Fibroblast of skin of back (primary cell): Measurements from ENCODE around the gene CILP. TPM values are rescaled to one million over a fixed set of nuclear protein-coding genes. Genes with fewer than 3 reads are reported as not detected.
"Not testable (repeated sequence)": the region's sequence is repeated elsewhere in the genome, so short reads cannot be mapped to it uniquely, and the experiment has no call there.

ENCODE experiments used
- DNase-seq: peaks from one replicate; pipeline ENCODE4 v3.0.0-alpha.2; 2013
- polyA plus RNA-seq, 2 experiments: library from polyadenylated mRNA; unstranded; fragments of 120-200 nt; gene quantifications; one replicate each; pipeline ENCODE4 v1.2.1, GENCODE V29; 2013; ENCODE audit not compliant: insufficient read length in 2 of 2

CILP gene
- 0.18 TPM for polyA plus RNA-seq (2013, experiment 1 of 2; ENCODE audit: insufficient read length)
- polyA plus RNA-seq (2013, experiment 2 of 2; ENCODE audit: insufficient read length): 0.54 TPM

DNA sequence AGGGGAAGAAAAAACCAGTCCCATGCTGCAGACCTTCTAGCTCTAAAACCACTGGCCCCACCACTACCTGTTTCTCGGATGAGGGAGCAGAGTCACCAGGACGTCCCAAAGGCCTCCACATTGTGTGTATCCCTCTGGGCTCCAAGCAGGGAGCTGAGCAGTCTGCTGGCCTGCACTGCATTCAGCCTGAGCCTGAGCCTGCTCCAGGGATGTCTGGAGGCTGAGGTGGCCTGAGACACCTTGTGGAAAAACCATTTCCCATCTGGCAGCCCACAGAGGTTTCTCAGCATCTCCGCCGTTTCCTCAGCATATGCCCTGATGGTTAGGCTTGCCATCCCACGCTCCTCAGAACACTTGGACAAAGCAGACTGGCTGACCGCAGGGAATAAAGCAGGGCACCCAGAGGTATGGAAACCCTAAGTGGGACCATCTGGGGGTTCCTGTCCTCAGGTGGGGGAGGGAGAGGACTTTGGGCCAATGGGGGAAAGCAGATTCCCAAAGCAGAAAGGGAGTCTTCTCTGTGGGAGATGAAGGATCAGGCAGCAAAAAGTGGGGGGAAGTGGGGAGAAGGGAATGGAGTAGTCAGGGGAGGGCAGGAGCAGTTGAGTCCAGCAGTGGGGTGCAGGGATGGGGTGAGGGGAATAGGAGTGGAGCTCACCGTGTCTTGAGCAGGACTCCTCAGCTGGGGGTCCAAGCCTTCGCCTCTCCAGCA lies at the start of gene CILP:
CILP (minus strand) TSS at position 704 of the 712 bp plus-strand sequence. CDS start 1,718 bp downstream, outside the sequence.
- DNase-seq: no peak

DNA sequence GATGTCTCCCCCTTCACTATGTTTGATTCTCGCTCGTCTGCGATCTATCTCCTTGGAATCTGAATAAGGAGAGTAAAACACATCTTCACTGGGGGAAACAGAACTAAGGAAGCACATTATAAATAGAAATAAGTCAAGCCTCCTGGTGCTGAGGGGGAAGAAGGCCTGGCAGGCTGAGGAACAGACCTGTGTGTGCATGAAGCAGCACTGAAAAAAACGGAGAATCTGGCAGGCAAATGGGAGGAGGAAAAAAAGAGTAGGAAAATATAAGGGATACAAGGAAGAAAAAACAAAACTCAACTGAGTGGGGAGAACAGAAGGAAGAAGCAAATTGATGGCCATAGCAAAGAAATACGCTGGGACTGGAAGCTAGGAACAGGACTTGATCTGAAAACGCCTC lies 49.7 kb upstream of the CILP start:
- DNase-seq: no peak

DNA sequence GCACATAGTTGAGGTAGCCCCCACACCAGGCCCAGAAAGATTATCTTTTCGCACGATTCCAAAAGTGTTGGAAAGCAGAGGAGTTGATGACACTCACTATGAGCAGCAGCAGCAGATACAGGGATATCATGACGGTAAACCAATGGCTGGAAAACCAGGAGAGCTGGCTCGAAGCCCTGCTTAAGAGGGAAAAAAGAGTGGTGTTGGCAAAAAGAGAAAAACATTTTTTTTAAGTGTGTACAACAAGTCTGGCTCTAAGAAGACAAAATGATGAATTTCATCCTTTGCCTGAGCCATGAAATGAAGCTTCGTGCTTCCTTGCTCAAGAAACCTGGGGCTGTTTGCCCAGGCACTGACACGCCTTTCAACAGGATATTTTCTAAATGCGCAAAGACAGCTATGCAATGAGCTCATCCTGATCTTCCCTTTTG lies 48.1 kb upstream of the CILP start:
- DNase-seq: no peak

GRCh38 chr15:65258375-65259262 lies 47.3 kb upstream of the CILP start:
- no peak for DNase-seq

DNA sequence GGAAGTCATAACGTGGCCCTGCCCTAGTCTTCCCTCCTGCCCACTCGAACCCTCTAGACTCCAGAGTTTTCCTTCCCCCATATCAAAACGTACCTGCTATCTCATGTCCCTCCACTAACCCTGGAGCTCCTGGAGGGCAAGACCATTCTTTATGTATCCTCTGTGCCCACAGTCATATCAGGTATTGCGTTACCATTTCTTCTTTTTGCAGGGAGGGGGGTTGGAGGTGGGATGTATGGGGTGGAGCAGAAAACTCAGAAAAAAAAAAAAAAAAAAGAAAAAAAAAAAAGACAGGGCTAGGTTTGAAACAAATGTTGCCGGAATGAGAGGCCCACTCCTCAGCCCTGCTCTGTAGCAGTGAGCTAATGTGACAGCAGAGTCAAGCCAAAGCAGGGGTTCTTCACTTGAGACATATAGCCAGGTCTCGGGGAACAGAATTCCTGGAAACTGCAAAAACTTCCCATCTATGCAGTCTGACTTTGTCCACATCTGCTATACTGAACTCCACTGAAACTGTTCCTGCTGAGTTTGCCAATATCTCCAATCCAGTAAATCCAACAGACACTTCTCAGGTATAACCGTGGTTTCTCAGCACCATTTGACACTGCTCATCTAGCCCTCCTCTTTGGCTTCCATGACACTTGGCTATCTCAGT lies 44.3 kb upstream of the CILP start:
- DNase-seq: no peak

DNA sequence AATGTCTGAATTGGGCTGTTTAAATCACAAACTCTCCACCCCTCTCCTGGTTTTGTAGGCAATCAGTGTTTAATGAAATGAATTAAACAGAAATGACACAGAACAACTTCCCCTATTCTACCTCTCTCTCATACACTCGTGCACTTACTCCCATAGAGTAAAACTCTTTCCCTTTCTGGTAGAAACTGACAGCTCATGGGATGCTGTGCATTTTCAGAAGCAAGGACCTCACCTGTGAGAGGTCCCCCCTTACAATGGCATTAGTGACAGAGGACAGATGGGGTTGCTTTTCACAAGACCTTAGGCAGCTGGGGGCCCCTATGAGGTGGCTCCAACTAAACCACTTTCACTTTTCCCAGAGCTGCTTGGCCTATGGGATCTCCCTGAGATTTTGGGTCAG lies 43.5 kb upstream of the CILP start:
- no peak for DNase-seq

DNA sequence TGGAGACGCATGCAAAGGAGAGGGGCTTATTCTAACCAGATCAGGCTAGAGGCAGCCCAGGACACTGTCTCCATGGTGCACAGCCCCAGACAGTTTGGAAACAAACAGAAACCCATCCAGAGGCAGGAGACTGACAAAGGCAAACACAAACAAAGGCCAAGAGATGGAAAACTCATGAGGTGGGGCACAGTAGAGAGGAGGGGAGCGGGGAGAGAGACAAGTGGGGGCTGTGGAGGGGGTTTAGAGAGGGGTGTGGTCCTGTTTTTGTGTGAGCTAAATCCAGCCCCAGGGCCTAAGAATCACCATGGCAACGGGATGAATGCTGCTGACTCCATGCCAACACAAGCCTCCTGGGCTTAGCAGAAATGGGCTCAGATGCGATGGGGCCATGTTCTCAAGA lies 43.1 kb upstream of the CILP start:
- no peak for DNase-seq

- no peak for DNase-seq
Measured at GRCh38 chr15:65249641-65250040, 38.4 kb upstream of the CILP start.

GRCh38 chr15:65248511-65249255 lies 37.4 kb upstream of the CILP start:
- peak; percentile 19 for DNase-seq

- DNase-seq: no peak
Measured at GRCh38 chr15:65246939-65247338, 35.7 kb upstream of the CILP start.

GRCh38 chr15:65246026-65246714 lies 34.9 kb upstream of the CILP start:
- no peak for DNase-seq

DNA sequence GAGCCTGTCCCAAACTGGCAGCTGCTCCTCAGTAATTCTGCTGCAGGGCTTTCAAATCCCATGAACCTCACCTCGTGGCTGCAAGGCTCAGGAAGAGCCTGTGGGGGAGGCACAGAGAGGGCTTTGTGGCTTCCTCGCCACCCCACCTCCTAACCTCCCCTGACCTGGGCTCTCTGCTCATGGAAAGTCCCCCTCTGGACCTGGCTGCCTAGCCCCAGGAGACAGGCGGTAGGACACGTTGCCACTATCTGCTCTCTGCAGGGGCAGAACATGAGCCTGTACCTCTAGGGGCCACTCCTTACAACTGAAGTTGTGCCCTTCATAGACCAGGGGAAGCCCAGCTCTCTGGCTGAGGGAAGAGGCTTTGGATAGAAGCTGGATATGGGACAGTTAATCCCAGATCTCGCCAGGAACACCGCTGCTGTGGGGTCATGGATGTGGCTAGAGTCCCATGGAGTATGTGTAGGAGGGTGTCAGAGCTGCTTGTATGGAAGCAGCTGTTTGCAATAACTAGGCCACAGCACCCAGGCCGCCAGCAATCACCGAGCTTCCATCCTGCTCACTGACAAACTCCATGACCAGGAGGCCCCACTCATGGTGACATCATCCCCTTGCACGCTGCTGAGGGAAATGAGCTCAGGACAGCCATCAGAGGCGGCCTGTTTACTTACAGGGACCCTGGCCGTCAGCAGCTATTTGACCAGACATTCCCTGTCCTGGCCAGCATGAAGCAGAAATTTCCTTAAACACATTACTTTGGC lies 34.0 kb upstream of the CILP start:
- peak; percentile 22 for DNase-seq

DNA sequence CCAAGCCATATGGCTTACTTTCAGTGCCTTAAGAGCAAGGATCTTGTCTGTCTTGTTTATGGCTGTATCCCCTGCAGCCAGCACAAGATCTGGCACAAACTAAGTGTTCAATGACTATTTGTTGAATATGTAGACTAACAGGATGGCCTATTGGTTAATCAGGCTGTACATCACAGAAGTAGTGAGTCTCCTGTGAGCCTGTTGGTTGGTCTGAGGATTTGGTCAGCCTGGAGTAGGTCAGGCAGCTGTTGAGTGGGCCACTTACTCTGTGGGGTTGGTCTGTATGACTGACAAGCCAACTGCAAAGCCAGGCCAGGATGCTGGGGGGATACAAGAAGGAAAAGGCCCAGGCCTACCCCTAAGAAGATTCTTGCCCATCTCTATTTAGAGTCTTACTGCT lies 33.4 kb upstream of the CILP start:
- no peak for DNase-seq

DNA sequence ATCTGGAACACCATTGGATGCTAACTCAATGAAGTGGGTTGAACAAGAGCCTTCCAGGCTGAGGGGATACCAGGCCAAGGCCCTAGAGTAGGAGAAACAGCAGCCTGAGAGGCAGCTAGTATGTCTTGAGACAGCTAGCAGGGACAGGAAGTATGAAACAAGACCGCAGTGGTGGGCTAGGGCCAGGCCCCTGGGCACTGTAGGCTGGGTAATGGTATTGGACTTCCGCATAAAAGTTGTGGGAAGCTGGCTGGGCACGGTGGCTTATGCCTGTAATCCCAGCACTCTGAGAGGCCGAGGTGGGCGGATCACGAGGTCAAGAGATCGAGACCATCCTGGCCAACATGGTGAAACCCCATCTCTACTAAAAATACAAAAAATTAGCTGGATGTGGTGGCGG lies 25.2 kb upstream of the CILP start:
- DNase-seq: not testable (repeated sequence)

DNA sequence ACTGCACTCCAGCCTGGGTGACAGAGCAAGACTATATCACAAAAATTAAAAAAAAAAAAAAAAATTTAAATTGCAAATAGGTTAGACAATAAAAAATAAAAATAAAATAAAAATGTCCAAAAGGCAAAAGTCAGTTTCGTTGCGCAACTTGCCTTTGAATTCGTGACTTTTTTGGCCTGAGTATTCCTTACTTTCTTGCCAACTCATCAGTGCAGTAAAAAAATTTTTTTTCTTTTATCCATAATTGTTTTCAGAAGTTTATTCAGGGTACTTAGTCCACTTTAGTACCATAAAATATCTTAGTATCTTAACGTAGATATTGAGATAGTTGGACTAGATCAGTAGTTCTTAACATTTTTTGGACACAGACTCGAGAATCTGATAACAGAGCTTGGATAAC lies 22.4 kb upstream of the CILP start:
- DNase-seq: no peak

- DNase-seq: no peak
Measured at GRCh38 chr15:65232520-65232919, 21.2 kb upstream of the CILP start.

DNA sequence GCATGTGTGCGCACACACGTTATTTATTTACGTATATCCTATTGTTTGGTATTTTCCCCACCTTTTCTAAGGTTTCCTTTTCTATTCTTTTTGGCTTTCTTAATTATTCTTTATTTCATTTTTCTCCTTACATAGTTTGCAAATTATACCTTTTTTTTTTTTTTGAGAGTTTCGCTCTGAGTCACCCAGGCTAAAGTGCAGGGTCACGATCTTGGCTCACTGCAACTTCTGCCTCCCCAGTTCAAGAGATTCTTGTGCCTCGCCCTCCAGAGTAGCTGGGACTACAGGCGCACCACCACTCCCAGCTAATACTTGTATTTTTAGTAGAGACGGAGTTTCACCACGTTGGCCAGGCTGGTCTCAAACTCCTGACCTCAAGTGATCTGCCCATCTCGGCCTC lies 20.0 kb upstream of the CILP start:
- DNase-seq: no peak

GRCh38 chr15:65226901-65227300 lies 15.6 kb upstream of the CILP start:
- not testable (repeated sequence) for DNase-seq

DNA sequence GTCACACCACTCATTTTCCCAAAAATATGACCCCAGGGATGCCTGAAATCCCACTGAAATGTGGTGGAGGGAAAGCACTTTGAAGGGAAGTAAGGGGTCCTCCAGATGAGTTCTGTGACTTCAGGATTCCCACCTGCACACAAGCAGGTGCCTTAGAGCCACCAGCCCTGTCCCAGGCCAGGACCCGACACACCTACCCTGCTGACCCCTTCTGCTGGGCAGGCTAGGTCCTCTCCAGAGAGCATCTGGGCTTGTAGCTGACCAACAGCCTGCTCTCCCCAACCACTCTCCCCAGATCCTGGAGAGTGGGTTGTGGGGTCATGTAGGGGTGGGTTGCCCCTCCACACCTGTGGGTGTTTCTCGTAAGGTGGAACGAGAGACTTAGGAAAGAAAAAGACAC lies 14.9 kb upstream of the CILP start:
- DNase-seq: no peak

GRCh38 chr15:65223996-65224395 lies 12.7 kb upstream of the CILP start:
- no peak for DNase-seq

DNA sequence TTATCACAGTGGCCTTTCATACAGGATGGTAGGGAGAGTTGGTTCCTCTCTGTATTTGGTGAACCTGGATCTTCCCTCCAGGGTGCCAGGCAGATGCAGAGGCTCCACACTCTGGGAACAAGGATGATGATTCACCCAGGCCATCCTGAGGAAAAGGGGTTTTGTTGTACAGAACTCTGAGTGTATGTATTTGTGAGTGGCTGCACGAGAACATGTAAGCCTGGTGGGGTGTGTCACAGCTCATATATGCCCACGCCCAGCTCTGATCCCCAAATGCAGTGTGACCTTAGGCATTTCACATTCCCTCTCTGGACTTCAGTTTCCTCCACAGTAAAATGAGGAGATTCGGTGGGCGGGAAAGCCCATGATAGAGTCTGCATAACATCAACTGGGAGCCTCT lies 11.6 kb upstream of the CILP start:
- DNase-seq: no peak
